ENCODE measurements around the gene NAALADL2.

The NAALADL2 gene

GRCh38 chr3:175200391-175201095 lies 341.4 kb downstream of the NAALADL2 start:
- DNase-seq (ENCODE audit: low spot score), result no peak
- no peak for TF ChIP-seq CTCF (IDR thresholded peaks at IDR 0.05; ENCODE audit: extremely low read depth, insufficient read depth, missing control alignments)
- in situ Hi-C loops (cut with MboI; ENCODE audit: low pct_unique_long_range_greater_than_20kb, low sequenced_read_pairs, unreplicated experiment), result no loop called here

GRCh38 chr3:175207361-175207760 lies 348.2 kb downstream of the NAALADL2 start:
- no peak for DNase-seq (ENCODE audit: low spot score)
- no peak for TF ChIP-seq CTCF (IDR thresholded peaks at IDR 0.05; ENCODE audit: extremely low read depth, insufficient read depth, missing control alignments)
- in situ Hi-C loops (cut with MboI; ENCODE audit: low pct_unique_long_range_greater_than_20kb, low sequenced_read_pairs, unreplicated experiment), result no loop called here

- TF ChIP-seq CTCF (IDR thresholded peaks at IDR 0.05; ENCODE audit: extremely low read depth, insufficient read depth, missing control alignments), result no peak
- DNase-seq (ENCODE audit: low spot score), result no peak
- in situ Hi-C loops (cut with MboI; ENCODE audit: low pct_unique_long_range_greater_than_20kb, low sequenced_read_pairs, unreplicated experiment), result no loop called here
Measured at GRCh38 chr3:175208326-175208725, 349.2 kb downstream of the NAALADL2 start.

- TF ChIP-seq CTCF (IDR thresholded peaks at IDR 0.05; ENCODE audit: extremely low read depth, insufficient read depth, missing control alignments), result no peak
- no peak for DNase-seq (ENCODE audit: low spot score)
- in situ Hi-C loops (cut with MboI; ENCODE audit: low pct_unique_long_range_greater_than_20kb, low sequenced_read_pairs, unreplicated experiment), result no loop called here
Measured at GRCh38 chr3:175211466-175211865, 352.3 kb downstream of the NAALADL2 start.

- no peak for TF ChIP-seq CTCF (IDR thresholded peaks at IDR 0.05; ENCODE audit: extremely low read depth, insufficient read depth, missing control alignments)
- DNase-seq (ENCODE audit: low spot score), result no peak
- in situ Hi-C loops (cut with MboI; ENCODE audit: low pct_unique_long_range_greater_than_20kb, low sequenced_read_pairs, unreplicated experiment), result no loop called here
Measured at GRCh38 chr3:175212896-175213295, 353.8 kb downstream of the NAALADL2 start.

GRCh38 chr3:175214216-175214615 lies 355.1 kb downstream of the NAALADL2 start:
- no peak for TF ChIP-seq CTCF (IDR thresholded peaks at IDR 0.05; ENCODE audit: extremely low read depth, insufficient read depth, missing control alignments)
- in situ Hi-C loops (cut with MboI; ENCODE audit: low pct_unique_long_range_greater_than_20kb, low sequenced_read_pairs, unreplicated experiment), result no loop called here
- DNase-seq (ENCODE audit: low spot score), result no peak

All from GM13977 (cell line).